Loucy (cell line): ENCODE measurements around the gene BRWD1.

Experiments
- H2AFZ ChIP-seq: fragments of 200-600 bp; sonication (generic); 2 replicates; pipeline ENCODE4 v1.6.0; 2016; ENCODE audit warnings: antibody characterized with exemption, mild to moderate bottlenecking, low read length, moderate library complexity
- H3F3A ChIP-seq: fragments of 200-600 bp; 2 replicates; pipeline ENCODE4 v1.6.0; 2016; ENCODE audit warnings: antibody characterized with exemption, low read depth, mild to moderate bottlenecking
- H3K27me3 ChIP-seq: fragments of 200-600 bp; sonication (generic); 2 replicates; pipeline ENCODE4 v1.6.1; 2014; ENCODE audit warnings: low read length, mild to moderate bottlenecking; ENCODE audit not compliant: insufficient read depth, poor library complexity, severe bottlenecking
- H3K36me3 ChIP-seq: fragments of 200-600 bp; sonication (generic); 2 replicates; pipeline ENCODE4 v1.6.1; 2016; ENCODE audit warnings: low read length; ENCODE audit not compliant: insufficient read depth
- H3K4me1 ChIP-seq: fragments of 200-600 bp; sonication (generic); 2 replicates; pipeline ENCODE4 v1.5.1; 2014; ENCODE audit warnings: low read length, mild to moderate bottlenecking; ENCODE audit not compliant: insufficient read depth, poor library complexity, severe bottlenecking
- H3K4me2 ChIP-seq: fragments of 200-600 bp; sonication (generic); 2 replicates; pipeline ENCODE4 v1.6.0; 2014; ENCODE audit warnings: antibody characterized with exemption, low read length, low read depth, mild to moderate bottlenecking; ENCODE audit not compliant: poor library complexity, severe bottlenecking
- H3K4me3 ChIP-seq: fragments of 200-600 bp; sonication (generic); 2 replicates; pipeline ENCODE4 v1.5.1; 2014; ENCODE audit warnings: low read length, mild to moderate bottlenecking, mixed read lengths; ENCODE audit not compliant: poor library complexity, severe bottlenecking
- H3K79me2 ChIP-seq: fragments of 200-600 bp; sonication (generic); 2 replicates; pipeline ENCODE4 v1.6.1; 2014; ENCODE audit warnings: low read length; ENCODE audit not compliant: insufficient read depth
- H3K9ac ChIP-seq: fragments of 200-600 bp; sonication (generic); 2 replicates; pipeline ENCODE4 v1.6.0; 2014; ENCODE audit warnings: mild to moderate bottlenecking, low read depth, low read length, moderate library complexity; ENCODE audit not compliant: poor library complexity, severe bottlenecking
- H3K9me2 ChIP-seq: fragments of 200-600 bp; sonication (generic); replicated peaks from 2 replicates; pipeline ENCODE4 v1.6.1; 2016; ENCODE audit warnings: low read depth, low read length, mixed read lengths
- H3K9me3 ChIP-seq: fragments of 200-600 bp; sonication (generic); 2 replicates; pipeline ENCODE4 v1.6.1; 2014; ENCODE audit warnings: mild to moderate bottlenecking, antibody characterized with exemption, low read length, low read depth; ENCODE audit not compliant: insufficient read depth
- H4K20me1 ChIP-seq: fragments of 200-600 bp; sonication (generic); 2 replicates; pipeline ENCODE4 v1.6.0; 2014; ENCODE audit warnings: antibody characterized with exemption, low read length, mild to moderate bottlenecking; ENCODE audit not compliant: insufficient read depth, poor library complexity, severe bottlenecking
- EZH2phosphoT487 ChIP-seq: fragments of 200-600 bp; IDR thresholded peaks from 2 replicates; pipeline ENCODE4 v1.6.1; 2018; ENCODE audit warnings: antibody characterized with exemption, mild to moderate bottlenecking, moderate library complexity, borderline replicate concordance
- TF ChIP-seq, protein P1 (sequence below): fragments of 200-600 bp; sonication (generic); conservative IDR thresholded peaks from 2 replicates; pipeline ENCODE4 v1.5.1; 2014; ENCODE audit warnings: mild to moderate bottlenecking, antibody characterized with exemption, low read length

Gene BRWD1

DNA sequence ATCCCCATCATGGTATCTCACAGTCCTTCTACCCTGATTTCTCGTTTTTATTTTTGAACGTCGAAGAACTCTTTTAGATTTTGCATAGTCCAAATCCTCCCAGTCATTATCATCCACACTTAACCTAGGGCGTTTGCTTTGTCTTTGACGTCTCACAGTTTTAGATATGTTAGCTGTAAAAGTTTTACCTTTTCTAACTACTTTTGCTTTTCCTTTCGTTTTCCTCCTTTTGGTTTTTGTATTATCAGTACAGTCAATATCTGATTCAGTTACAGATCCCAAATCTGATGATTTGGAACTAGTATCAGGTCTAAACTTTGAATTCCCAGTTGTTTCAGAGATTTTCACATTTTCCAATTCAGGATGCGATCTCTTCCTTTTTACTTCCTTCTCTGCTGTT, 117.1 kb downstream of the BRWD1 start:
- H4K20me1 ChIP-seq, result no peaks in the 10 kb centered on the region
- no peaks in the 10 kb centered on the region for H3K9me2 ChIP-seq
- no peaks in the 10 kb centered on the region for H3K27me3 ChIP-seq
- no peak for TF ChIP-seq EZH2phosphoT487
- TF ChIP-seq, protein P1, sequence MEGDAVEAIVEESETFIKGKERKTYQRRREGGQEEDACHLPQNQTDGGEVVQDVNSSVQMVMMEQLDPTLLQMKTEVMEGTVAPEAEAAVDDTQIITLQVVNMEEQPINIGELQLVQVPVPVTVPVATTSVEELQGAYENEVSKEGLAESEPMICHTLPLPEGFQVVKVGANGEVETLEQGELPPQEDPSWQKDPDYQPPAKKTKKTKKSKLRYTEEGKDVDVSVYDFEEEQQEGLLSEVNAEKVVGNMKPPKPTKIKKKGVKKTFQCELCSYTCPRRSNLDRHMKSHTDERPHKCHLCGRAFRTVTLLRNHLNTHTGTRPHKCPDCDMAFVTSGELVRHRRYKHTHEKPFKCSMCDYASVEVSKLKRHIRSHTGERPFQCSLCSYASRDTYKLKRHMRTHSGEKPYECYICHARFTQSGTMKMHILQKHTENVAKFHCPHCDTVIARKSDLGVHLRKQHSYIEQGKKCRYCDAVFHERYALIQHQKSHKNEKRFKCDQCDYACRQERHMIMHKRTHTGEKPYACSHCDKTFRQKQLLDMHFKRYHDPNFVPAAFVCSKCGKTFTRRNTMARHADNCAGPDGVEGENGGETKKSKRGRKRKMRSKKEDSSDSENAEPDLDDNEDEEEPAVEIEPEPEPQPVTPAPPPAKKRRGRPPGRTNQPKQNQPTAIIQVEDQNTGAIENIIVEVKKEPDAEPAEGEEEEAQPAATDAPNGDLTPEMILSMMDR, result no peak
- H3K4me3 ChIP-seq, result no peak overlapping the region
- H3K9ac ChIP-seq, result no peak overlapping the region
- no peaks in the 10 kb centered on the region for H3K4me1 ChIP-seq
- H3K36me3 ChIP-seq, result peaks cover 77% of the 10 kb centered on the region
- H3K79me2 ChIP-seq, result no peaks in the 10 kb centered on the region
- H3F3A ChIP-seq, result no peaks in the 10 kb centered on the region
- no peak overlapping the region for H3K4me2 ChIP-seq
- H3K9me3 ChIP-seq, result no peaks in the 10 kb centered on the region
- H2AFZ ChIP-seq, result no peak overlapping the region

DNA sequence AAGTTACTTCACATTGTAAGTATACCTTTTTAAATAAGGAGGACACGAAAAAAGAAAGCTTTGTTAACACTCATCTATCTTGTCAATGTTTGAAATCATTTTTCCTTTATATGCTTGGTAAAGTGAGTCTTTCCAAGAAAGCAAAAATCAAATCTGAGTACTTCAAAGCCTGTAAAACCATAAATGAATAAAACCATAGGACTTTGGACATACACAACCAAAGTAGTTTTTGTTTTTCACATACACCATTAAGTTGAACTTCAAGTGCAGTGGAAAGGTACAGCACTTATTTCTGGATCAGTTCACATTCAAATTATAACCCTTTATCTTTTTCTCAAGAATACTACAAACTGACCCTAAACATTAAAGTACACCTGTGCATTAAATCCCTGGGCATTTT, 120.1 kb downstream of the BRWD1 start:
- H3K4me3 ChIP-seq, result no peak overlapping the region
- no peak overlapping the region for H3K4me2 ChIP-seq
- H3K9ac ChIP-seq, result no peak overlapping the region
- no peaks in the 10 kb centered on the region for H3K79me2 ChIP-seq
- TF ChIP-seq EZH2phosphoT487, result no peak
- TF ChIP-seq, protein P1, result no peak
- no peaks in the 10 kb centered on the region for H3K9me3 ChIP-seq
- peaks cover 49% of the 10 kb centered on the region for H3K36me3 ChIP-seq
- H3F3A ChIP-seq, result no peaks in the 10 kb centered on the region
- H4K20me1 ChIP-seq, result no peaks in the 10 kb centered on the region
- no peaks in the 10 kb centered on the region for H3K4me1 ChIP-seq
- H3K27me3 ChIP-seq, result no peaks in the 10 kb centered on the region
- H2AFZ ChIP-seq, result no peak overlapping the region
- H3K9me2 ChIP-seq, result no peaks in the 10 kb centered on the region

- Histone ChIP-seq H3K9ac (no peak overlapping the region), H3K79me2 (peaks cover 5% of the 10 kb centered on the region; the same call in 1 of the 2 replicates), H3K4me2 (no peak overlapping the region), H2AFZ (no peak overlapping the region), H4K20me1 (no peaks in the 10 kb centered on the region), H3K4me3 (no peak overlapping the region), H3K27me3 (no peaks in the 10 kb centered on the region), H3K9me2 (no peaks in the 10 kb centered on the region), H3K36me3 (peaks cover 16% of the 10 kb centered on the region; the same call in 1 of the 2 replicates), H3F3A (no peaks in the 10 kb centered on the region), H3K4me1 (peaks cover 7% of the 10 kb centered on the region), H3K9me3 (no peaks in the 10 kb centered on the region)
- TF ChIP-seq EZH2phosphoT487, result no peak
- TF ChIP-seq, protein P1, result no peak
Observed at GRCh38 chr21:39189857-39190604, 123.4 kb downstream of the BRWD1 start.
